Gastrocnemius medialis (tissue), 4 donors: ENCODE measurements around the gene CEP350. TPM values are rescaled to one million over a fixed set of nuclear protein-coding genes. Genes with fewer than 3 reads are reported as not detected.

ENCODE experiments used
- ATAC-seq, 2 donors: fragments of 150-250 bp; one replicate each; pipeline ENCODE4 v1.9.1; 2016
- DNase-seq, 2 donors: peaks; one replicate each; pipeline ENCODE4 v3.0.0-alpha.2; 2019
- H3K27ac ChIP-seq, 4 donors: fragments of 200-600 bp; sonication (generic); 1 replicate in 1 of 4; 2 replicates in 3 of 4; pipeline ENCODE4 v1.5.1; 2016 to 2018; ENCODE audit warnings: mild to moderate bottlenecking in 2 of 4, moderate library complexity in 1 of 4
- H3K27me3 ChIP-seq, 3 donors: fragments of 200-600 bp; sonication (generic) in 2 of 3; 1 replicate in 1 of 3; 2 replicates in 2 of 3; pipeline versions ENCODE4 v1.5.1 to v1.6.0; 2016 to 2019; ENCODE audit warnings: mild to moderate bottlenecking in 1 of 3, moderate library complexity in 1 of 3
- H3K36me3 ChIP-seq, 2 donors: fragments of 200-600 bp; sonication (generic) in 1 of 2; one replicate each; pipeline ENCODE4 v1.5.1; 2017 to 2018
- H3K4me1 ChIP-seq, 2 donors: fragments of 200-600 bp; sonication (generic) in 1 of 2; one replicate each; pipeline ENCODE4 v1.5.1; 2016 to 2017; ENCODE audit warnings: mild to moderate bottlenecking in 2 of 2
- H3K4me3 ChIP-seq, 4 donors: fragments of 200-600 bp; sonication (generic) in 3 of 4; 1 replicate in 1 of 4; 2 replicates in 3 of 4; pipeline ENCODE4 v1.5.1; 2016 to 2019; ENCODE audit warnings: mild to moderate bottlenecking in 2 of 4
- H3K9me3 ChIP-seq, 3 donors: fragments of 200-600 bp; sonication (generic) in 2 of 3; 1 replicate in 1 of 3; 2 replicates in 2 of 3; pipeline ENCODE4 v1.5.1; 2016 to 2019
- POLR2A ChIP-seq, 2 donors: fragments of 450-650 bp; IDR thresholded peaks; one replicate each; pipeline ENCODE4 v1.6.1; 2017; ENCODE audit warnings: antibody characterized with exemption in 2 of 2, mild to moderate bottlenecking in 2 of 2, moderate library complexity in 2 of 2
- in situ Hi-C, 4 donors: fragments of 200-750 bp; cut with MboI; loops; one replicate each; pipeline versions ENCODE4 v1.15.0 to v1.8.0; 2017; ENCODE audit warnings: low sequenced_read_pairs in 4 of 4
- intact Hi-C: fragments of 100-400 bp; cut with DNase I; formaldehyde crosslinking; loops from one replicate; pipeline ENCODE4 v1.15.1; 2023; ENCODE audit warnings: low total_unique reads
- total RNA-seq, 4 donors: library from RNA; depleted of rRNA; stranded (reverse); fragments of >200 nt; gene quantifications; one replicate each; pipeline versions ENCODE4 v1.1.0 to v1.2.3, GENCODE V29; 2016
- TF ChIP-seq, protein P1 (sequence below), 5 experiments: fragments of 450-650 bp in 3 of 5; fragments of 200-600 bp in 2 of 5; sonication (generic) in 2 of 5; IDR thresholded peaks in 4 of 5; conservative IDR thresholded peaks in 1 of 5; 1 replicate in 4 of 5; 2 replicates in 1 of 5; pipeline ENCODE4 v1.5.1; 2016 to 2019; ENCODE audit warnings: antibody characterized with exemption in 5 of 5, mild to moderate bottlenecking in 3 of 5, moderate library complexity in 3 of 5

The CEP350 gene
- total RNA-seq, 4 donors from 2014 or later: 83.7 to 197 (median 157) TPM

DNA sequence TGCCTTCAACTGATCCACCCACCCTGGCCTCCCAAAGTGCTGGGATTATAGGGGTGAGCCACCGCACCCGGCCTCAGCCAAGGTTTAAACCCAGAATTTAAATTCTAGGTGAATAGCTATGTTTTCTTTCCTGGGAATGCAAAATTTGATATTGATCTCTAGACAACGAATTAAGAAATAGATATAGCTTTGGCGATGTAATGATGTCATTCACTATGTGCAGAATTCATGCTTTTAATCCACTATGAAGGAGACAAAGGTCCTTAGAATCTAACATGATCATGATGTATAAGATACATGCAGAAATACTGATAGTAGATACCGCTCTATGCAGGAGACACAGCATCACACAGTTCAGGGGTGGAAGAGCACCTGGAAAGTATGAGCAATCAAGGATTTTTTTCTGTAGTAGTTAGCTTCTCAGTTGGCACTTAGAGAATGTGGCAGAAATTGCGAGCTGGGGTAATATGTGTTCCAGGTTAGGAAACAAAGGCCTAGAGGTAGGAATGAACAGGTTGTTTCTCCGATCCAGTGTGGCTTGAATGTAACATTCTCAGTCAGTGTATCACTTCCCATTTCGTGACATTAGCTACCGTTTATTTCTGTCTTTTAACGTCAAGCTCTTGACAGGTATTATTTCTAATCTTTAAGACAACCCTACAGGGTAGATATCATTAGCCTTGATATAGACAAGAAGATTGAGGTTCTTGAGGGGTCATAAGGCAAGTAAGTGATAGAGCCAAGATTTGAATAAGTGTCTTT lies 3.0 kb upstream of the CEP350 start:
- ATAC-seq (no peak), DNase-seq (no peak)
- intact Hi-C loops (no loop called here), in situ Hi-C loops (loop anchor here in 1 of 4 donors (10.0 kb wide), 1 partner anchor 77 kb away; the partner anchor contains the start of gene TOR1AIP2)
- Histone ChIP-seq H3K27me3 (no peaks in the 10 kb centered on the region), H3K27ac (no peak overlapping the region), H3K4me1 (peaks cover 3 to 12% of the 10 kb centered on the region in 2 donors), H3K9me3 (no peaks in the 10 kb centered on the region), H3K4me3 (no peak overlapping the region), H3K36me3 (no peaks in the 10 kb centered on the region)
- TF ChIP-seq, protein P1, sequence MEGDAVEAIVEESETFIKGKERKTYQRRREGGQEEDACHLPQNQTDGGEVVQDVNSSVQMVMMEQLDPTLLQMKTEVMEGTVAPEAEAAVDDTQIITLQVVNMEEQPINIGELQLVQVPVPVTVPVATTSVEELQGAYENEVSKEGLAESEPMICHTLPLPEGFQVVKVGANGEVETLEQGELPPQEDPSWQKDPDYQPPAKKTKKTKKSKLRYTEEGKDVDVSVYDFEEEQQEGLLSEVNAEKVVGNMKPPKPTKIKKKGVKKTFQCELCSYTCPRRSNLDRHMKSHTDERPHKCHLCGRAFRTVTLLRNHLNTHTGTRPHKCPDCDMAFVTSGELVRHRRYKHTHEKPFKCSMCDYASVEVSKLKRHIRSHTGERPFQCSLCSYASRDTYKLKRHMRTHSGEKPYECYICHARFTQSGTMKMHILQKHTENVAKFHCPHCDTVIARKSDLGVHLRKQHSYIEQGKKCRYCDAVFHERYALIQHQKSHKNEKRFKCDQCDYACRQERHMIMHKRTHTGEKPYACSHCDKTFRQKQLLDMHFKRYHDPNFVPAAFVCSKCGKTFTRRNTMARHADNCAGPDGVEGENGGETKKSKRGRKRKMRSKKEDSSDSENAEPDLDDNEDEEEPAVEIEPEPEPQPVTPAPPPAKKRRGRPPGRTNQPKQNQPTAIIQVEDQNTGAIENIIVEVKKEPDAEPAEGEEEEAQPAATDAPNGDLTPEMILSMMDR (IDR thresholded peaks at IDR 0.05 in 4 of 5, conservative IDR thresholded peaks at IDR 0.05 in 1 of 5): no peak
- no peak for TF ChIP-seq POLR2A (IDR thresholded peaks at IDR 0.05)

DNA sequence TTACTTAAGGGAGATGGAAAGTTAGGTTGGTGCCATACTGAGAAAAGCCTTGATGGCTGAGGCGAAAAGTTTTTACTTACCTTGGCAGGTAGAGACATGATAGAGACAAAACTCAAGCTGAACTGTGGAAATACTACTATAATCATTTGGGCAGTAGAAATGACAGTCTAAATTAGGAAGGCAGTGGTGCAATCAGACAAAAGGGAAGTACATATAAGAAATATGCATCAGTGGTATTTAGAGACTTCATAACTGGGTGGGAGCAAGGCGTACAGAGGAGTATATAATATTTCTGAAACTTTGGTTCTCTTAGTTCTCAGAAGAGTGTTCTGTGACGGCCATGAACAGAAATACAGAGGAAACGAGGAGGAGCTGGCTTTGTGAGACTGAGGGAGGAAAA lies 2.4 kb upstream of the CEP350 start:
- H3K36me3 ChIP-seq: no peaks in the 10 kb centered on the region
- intact Hi-C loops: no loop called here

DNA sequence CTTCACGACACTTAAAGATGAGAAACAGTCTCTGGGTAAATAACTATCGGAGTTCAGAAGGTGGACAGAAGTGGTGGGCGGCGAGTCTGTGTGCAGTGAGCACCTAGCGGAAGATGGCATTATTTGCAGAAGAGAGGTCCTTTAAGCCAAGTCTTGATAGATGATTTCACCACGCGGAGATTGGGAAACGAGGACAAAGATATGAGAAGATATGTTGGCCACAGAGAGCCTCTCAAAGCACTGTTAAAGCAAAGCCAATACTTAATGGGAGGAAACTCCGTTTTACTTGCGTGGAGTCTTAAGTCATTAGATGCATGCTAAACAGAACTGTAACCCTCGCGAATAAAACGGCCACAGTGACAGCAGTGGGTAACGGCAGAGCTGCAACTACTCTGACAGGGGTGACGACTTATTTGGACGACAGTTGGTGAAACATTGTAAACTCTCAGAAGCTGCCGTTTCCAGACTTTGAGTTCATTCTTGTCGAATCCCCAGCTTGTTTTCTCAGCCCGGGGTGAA lies 577 bp upstream of the CEP350 start:
- no peaks in the 10 kb centered on the region for H3K36me3 ChIP-seq
- intact Hi-C loops (loop anchor here (1.0 to 2.0 kb wide), 2 partner anchors 15 to 72 kb away; partner anchors contain the start of gene TOR1AIP1), in situ Hi-C loops (loop anchor here in 1 of 4 donors (10.0 kb wide), 1 partner anchor 79 kb away; the partner anchor contains the start of gene TOR1AIP2)
- H3K9me3 ChIP-seq: no peaks in the 10 kb centered on the region
- no peaks in the 10 kb centered on the region for H3K27me3 ChIP-seq
- peak overlapping the region; percentile 93 to 98 (median 97) for H3K27ac ChIP-seq
- ATAC-seq (peak; percentile 23 to 51), DNase-seq (peak; percentile 14 to 48)
- H3K4me3 ChIP-seq: peak overlapping the region; percentile 75 to 97 (median 92)
- H3K4me1 ChIP-seq: peaks cover 14 to 35% of the 10 kb centered on the region in 2 donors
- no peak for TF ChIP-seq POLR2A (IDR thresholded peaks at IDR 0.05)
- TF ChIP-seq, protein P1 (IDR thresholded peaks at IDR 0.05 in 4 of 5, conservative IDR thresholded peaks at IDR 0.05 in 1 of 5): peak in 3 of 5 experiments; percentile 21 to 44 (median 37)

More for the DNA sequence above, 2.4 kb upstream of the CEP350 start:
- Histone ChIP-seq H3K4me3 (no peak overlapping the region), H3K27ac (no peak overlapping the region), H3K4me1 (peaks cover 4 to 18% of the 10 kb centered on the region in 2 donors), H3K9me3 (no peaks in the 10 kb centered on the region), H3K27me3 (no peaks in the 10 kb centered on the region)
- TF ChIP-seq POLR2A (IDR thresholded peaks at IDR 0.05): no peak
- TF ChIP-seq, protein P1 (IDR thresholded peaks at IDR 0.05 in 4 of 5, conservative IDR thresholded peaks at IDR 0.05 in 1 of 5): no peak
- DNase-seq (no peak), ATAC-seq (no peak)
- in situ Hi-C loops: loop anchor here in 1 of 4 donors (10.0 kb wide), 1 partner anchor 77 kb away; the partner anchor contains the start of gene TOR1AIP2

DNA sequence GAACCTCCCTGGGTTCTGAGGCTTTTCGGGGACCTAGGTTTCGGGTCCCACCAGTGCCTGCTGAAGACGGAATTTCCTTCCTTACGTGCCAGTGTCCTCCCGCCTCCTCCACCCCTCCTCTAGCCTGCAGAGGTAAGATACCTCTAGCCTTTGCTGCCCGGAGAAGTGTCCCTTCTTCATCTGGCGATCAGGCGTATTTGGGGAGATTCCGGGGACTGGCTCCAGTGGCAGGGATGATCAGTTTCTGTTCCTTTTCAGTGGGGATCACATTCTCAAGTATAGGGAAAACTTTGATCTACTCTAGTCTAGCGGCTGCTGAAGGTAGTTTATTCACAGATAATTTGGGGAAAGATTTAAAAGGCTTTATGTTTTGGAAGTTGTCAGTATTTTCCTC lies 674 bp downstream of the CEP350 start:
- DNase-seq (peak in 1 of 2 donors; percentile 38), ATAC-seq (peak; percentile 20 to 23)
- peaks cover 17 to 38% of the 10 kb centered on the region in 2 donors for H3K4me1 ChIP-seq
- H3K27ac ChIP-seq: peak overlapping the region; percentile 93 to 98 (median 97)
- TF ChIP-seq, protein P1 (IDR thresholded peaks at IDR 0.05 in 4 of 5, conservative IDR thresholded peaks at IDR 0.05 in 1 of 5): no peak
- no peak for TF ChIP-seq POLR2A (IDR thresholded peaks at IDR 0.05)
- in situ Hi-C loops (loop anchor here in 1 of 4 donors (10.0 kb wide), 1 partner anchor 80 kb away; the partner anchor contains the start of gene TOR1AIP2), intact Hi-C loops (loop anchor here (2.0 to 5.0 kb wide), 2 partner anchors 14 to 212 kb away; no protein-coding TSS in a partner anchor)
- no peaks in the 10 kb centered on the region for H3K27me3 ChIP-seq
- no peaks in the 10 kb centered on the region for H3K36me3 ChIP-seq
- H3K4me3 ChIP-seq: peak overlapping the region; percentile 75 to 97 (median 92)
- H3K9me3 ChIP-seq: no peaks in the 10 kb centered on the region
